K562 (cell line): ENCODE data around the gene HNRNPF. TPM values are rescaled to one million over a fixed set of nuclear protein-coding genes. Genes with fewer than 3 reads are reported as not detected.

Source experiments
- ASH1L ChIP-seq: fragments of 450-650 bp; IDR thresholded peaks from 2 replicates; pipeline ENCODE4 v1.6.1; 2018; ENCODE audit warnings: borderline replicate concordance, mild to moderate bottlenecking, low read depth; ENCODE audit not compliant: partially characterized antibody
- CREB5 ChIP-seq: fragments of 250-450 bp; sonication (Bioruptor Pico); IDR thresholded peaks from 2 replicates; pipeline ENCODE4 v1.5.0; 2020; ENCODE audit warnings: mild to moderate bottlenecking
- E2F3 ChIP-seq: fragments of 250-450 bp; sonication (Bioruptor Pico); IDR thresholded peaks from 2 replicates; pipeline ENCODE4 v1.4.0; 2020; ENCODE audit warnings: mild to moderate bottlenecking
- ERF ChIP-seq: fragments of 450-650 bp; formaldehyde crosslinking; IDR thresholded peaks from 2 replicates; pipeline ENCODE4 v1.4.0; 2020; ENCODE audit warnings: mild to moderate bottlenecking, mixed read lengths
- FOXA1 ChIP-seq: fragments of 450-650 bp; IDR thresholded peaks from 2 replicates; pipeline ENCODE4 v1.6.1; 2016; ENCODE audit warnings: mild to moderate bottlenecking, borderline replicate concordance
- FOXP1 ChIP-seq: sonication (generic); formaldehyde crosslinking; IDR thresholded peaks from 2 replicates; pipeline ENCODE4 v1.8.0; 2022; ENCODE audit warnings: mild to moderate bottlenecking, missing genetic modification reagents
- HNRNPUL1 ChIP-seq: fragments of 200-400 bp; formaldehyde crosslinking; IDR thresholded peaks from 2 replicates; pipeline ENCODE4 v1.6.1; 2017; ENCODE audit warnings: low read length
- KLF1 ChIP-seq: fragments of 450-650 bp; IDR thresholded peaks from 2 replicates; pipeline ENCODE4 v1.6.1; 2016; ENCODE audit warnings: missing genetic modification characterization, missing compliant biosample characterization
- LEF1 ChIP-seq: fragments of 450-650 bp; IDR thresholded peaks from 2 replicates; pipeline ENCODE4 v1.6.1; 2016; ENCODE audit warnings: mild to moderate bottlenecking
- MLLT1 ChIP-seq, 2 experiments: fragments of 450-650 bp; IDR thresholded peaks; 2 replicates each; pipeline ENCODE4 v1.6.1; 2016
- NBN ChIP-seq: fragments of 450-650 bp; IDR thresholded peaks from 2 replicates; pipeline ENCODE4 v1.6.1; 2016; ENCODE audit warnings: low read depth, mild to moderate bottlenecking
- NFYB ChIP-seq: IDR thresholded peaks from 2 replicates; pipeline ENCODE4 v1.6.1; 2011; ENCODE audit warnings: mild to moderate bottlenecking, moderate library complexity; ENCODE audit not compliant: insufficient read length; ENCODE audit errors: extremely low read depth
- NR2C1 ChIP-seq, 2 experiments: fragments of 450-650 bp; IDR thresholded peaks; 2 replicates each; pipeline ENCODE4 v1.6.1; 2017; ENCODE audit warnings: mild to moderate bottlenecking in 2 of 2, antibody characterized with exemption in 1 of 2, inconsistent platforms in 1 of 2, missing compliant biosample characterization in 1 of 2, missing genetic modification characterization in 1 of 2
- PHF21A ChIP-seq: fragments of 450-650 bp; IDR thresholded peaks from 2 replicates; pipeline ENCODE4 v1.6.1; 2017; ENCODE audit warnings: low read depth, borderline replicate concordance
- RBM14 ChIP-seq: fragments of 200-400 bp; formaldehyde crosslinking; IDR thresholded peaks from 2 replicates; pipeline ENCODE4 v1.6.1; 2018; ENCODE audit warnings: low read depth, mild to moderate bottlenecking, low read length, moderate library complexity, borderline replicate concordance; ENCODE audit not compliant: insufficient read depth
- RBM25 ChIP-seq: fragments of 200-400 bp; formaldehyde crosslinking; IDR thresholded peaks from 2 replicates; pipeline ENCODE4 v1.6.1; 2018; ENCODE audit warnings: low read length, low read depth, moderate library complexity; ENCODE audit not compliant: severe bottlenecking
- TFAM ChIP-seq: fragments of 250-450 bp; sonication (Bioruptor Pico); conservative IDR thresholded peaks from 2 replicates; pipeline ENCODE4 v1.5.0; 2021; ENCODE audit warnings: mild to moderate bottlenecking, moderate library complexity
- ZNF197 ChIP-seq: fragments of 200-800 bp; sonication (Bioruptor generic); IDR thresholded peaks from 2 replicates; pipeline ENCODE4 v1.6.1; 2016; ENCODE audit warnings: low read depth, missing genetic modification characterization, missing compliant biosample characterization
- ZNF316 ChIP-seq: fragments of 450-650 bp; IDR thresholded peaks from 2 replicates; pipeline ENCODE4 v1.6.1; 2016
- polyA plus RNA-seq, 8 experiments: library from polyadenylated mRNA; depleted of rRNA in 4 of 8; stranded (reverse) in 5 of 8; unstranded in 3 of 8; fragments of >200 nt; fragmentation: Nextera tagmentation in 2 of 8; fragmentation: Illumina TruSeq in 1 of 8; extraction: Ambion mirVana in 2 of 8; extraction: Trizol in 1 of 8; gene quantifications; 2 replicates each; pipeline versions ENCODE4 v1.2.1 to v1.2.3, GENCODE V29; 2011 to 2014; ENCODE audit warnings: inconsistent platforms in 1 of 8, missing spikeins in 1 of 8
- total RNA-seq, 7 experiments: library from RNA; depleted of rRNA in 6 of 7; stranded (reverse); fragments of >200 nt in 6 of 7; fragmentation: Illumina TruSeq in 2 of 7; extraction: Trizol in 2 of 7; gene quantifications; 2 replicates each; pipeline versions ENCODE4 v1.2.1 to v1.2.3, GENCODE V29; 2011 to 2021; ENCODE audit warnings: low replicate concordance in 1 of 7
- TF ChIP-seq, protein P1 (sequence below): fragments of 450-650 bp; IDR thresholded peaks from 2 replicates; pipeline ENCODE4 v1.7.0; 2016; ENCODE audit warnings: borderline replicate concordance
- TF ChIP-seq, protein P2 (sequence below): fragments of 450-650 bp; IDR thresholded peaks from 2 replicates; pipeline ENCODE4 v1.6.1; 2016
- TF ChIP-seq, protein P3 (sequence below): fragments of 450-650 bp; IDR thresholded peaks from 2 replicates; pipeline ENCODE4 v1.6.1; 2016; ENCODE audit warnings: low read depth, mild to moderate bottlenecking, moderate library complexity

Gene HNRNPF
- total and polyA plus RNA-seq, 9 of the 15 experiments (the other 6 are each of a cell fraction or from before 2014, with no cell fraction given), result 192 to 489 (median 416) TPM

DNA sequence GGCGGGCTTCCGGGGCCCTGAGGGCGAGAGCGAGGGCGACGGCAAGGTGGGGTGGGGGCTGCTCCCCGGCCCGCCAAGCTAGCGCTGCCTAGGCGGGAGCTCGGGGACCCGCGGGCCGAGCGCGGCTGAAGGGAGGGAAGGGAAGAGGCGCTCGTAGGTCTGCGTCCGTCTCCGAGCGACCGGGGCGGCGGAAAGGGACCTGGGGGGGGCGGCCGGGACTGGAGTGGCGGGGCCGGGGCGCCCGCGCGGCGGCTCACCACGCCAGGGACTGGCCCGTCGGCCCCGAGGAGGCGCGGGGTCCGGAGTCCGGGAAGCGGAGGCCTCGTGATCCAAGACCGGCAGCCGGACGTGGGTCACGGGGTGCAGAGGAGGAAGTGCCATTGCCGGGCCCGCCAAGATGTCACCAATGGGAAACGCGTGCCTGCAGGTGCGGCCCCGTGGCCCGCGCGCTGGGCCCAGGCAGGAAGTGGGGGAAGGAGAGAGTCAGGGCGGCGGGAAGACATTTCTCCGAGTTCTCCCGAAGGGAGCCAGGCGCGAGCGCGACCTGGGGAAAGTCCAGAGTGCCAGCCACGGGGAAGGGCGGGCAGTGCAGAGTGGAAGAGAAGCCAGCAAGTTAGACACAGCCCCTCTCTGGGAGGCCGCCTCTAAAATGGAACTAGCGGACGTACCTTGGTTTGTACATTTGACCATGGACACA is 11.9 kb downstream of the HNRNPF start (continued):
- TF ChIP-seq, protein P1, sequence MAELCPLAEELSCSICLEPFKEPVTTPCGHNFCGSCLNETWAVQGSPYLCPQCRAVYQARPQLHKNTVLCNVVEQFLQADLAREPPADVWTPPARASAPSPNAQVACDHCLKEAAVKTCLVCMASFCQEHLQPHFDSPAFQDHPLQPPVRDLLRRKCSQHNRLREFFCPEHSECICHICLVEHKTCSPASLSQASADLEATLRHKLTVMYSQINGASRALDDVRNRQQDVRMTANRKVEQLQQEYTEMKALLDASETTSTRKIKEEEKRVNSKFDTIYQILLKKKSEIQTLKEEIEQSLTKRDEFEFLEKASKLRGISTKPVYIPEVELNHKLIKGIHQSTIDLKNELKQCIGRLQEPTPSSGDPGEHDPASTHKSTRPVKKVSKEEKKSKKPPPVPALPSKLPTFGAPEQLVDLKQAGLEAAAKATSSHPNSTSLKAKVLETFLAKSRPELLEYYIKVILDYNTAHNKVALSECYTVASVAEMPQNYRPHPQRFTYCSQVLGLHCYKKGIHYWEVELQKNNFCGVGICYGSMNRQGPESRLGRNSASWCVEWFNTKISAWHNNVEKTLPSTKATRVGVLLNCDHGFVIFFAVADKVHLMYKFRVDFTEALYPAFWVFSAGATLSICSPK, result no peak
- TF ChIP-seq, protein P2, sequence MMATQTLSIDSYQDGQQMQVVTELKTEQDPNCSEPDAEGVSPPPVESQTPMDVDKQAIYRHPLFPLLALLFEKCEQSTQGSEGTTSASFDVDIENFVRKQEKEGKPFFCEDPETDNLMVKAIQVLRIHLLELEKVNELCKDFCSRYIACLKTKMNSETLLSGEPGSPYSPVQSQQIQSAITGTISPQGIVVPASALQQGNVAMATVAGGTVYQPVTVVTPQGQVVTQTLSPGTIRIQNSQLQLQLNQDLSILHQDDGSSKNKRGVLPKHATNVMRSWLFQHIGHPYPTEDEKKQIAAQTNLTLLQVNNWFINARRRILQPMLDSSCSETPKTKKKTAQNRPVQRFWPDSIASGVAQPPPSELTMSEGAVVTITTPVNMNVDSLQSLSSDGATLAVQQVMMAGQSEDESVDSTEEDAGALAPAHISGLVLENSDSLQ, result peak; percentile 49
- TF ChIP-seq TFAM (CRISPR knock-in tag) (no peak), FOXP1 (CRISPR knock-in tag) (peak; percentile 100), FOXA1 (no peak), E2F3 (peak; percentile 95), KLF1 (peak; percentile 55; the same call in 1 of the 2 replicates), RBM14 (0 out of 2 replicates have a peak, but pooled peaks have one; percentile 52), NR2C1 (IDR thresholded peaks at IDR 0.05) (no peak), NR2C1 (tag; IDR thresholded peaks at IDR 0.05) (peak; percentile 58; the same call in 1 of the 2 replicates), ASH1L (peak; percentile 64), NFYB (no peak), NBN (0 out of 2 replicates have a peak, but pooled peaks have one; percentile 23), HNRNPUL1 (no peak), ZNF316 (no peak), MLLT1 (IDR thresholded peaks at IDR 0.05) (peak; percentile 74 to 91), ZNF197 (no peak), RBM25 (peak; percentile 11), CREB5 (CRISPR knock-in tag) (no peak), ERF (CRISPR knock-in tag) (peak; percentile 95), LEF1 (peak; percentile 33; the same call in 1 of the 2 replicates), PHF21A (peak; percentile 83; the same call in 1 of the 2 replicates)
- TF ChIP-seq, protein P3, sequence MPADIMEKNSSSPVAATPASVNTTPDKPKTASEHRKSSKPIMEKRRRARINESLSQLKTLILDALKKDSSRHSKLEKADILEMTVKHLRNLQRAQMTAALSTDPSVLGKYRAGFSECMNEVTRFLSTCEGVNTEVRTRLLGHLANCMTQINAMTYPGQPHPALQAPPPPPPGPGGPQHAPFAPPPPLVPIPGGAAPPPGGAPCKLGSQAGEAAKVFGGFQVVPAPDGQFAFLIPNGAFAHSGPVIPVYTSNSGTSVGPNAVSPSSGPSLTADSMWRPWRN, result peak; percentile 64; the same call in 1 of the 2 replicates
